GM19438 (cell line): ENCODE results near the gene GRPEL2.

Experiments
- ATAC-seq: cut with Tn5 transposase; IDR thresholded peaks from one replicate; pipeline ENCODE4 v1.9.1; 2021; ENCODE audit warnings: low read depth; ENCODE audit not compliant: unreplicated experiment

Gene GRPEL2

GRCh38 chr5:149317281-149318048 is 27.8 kb upstream of the GRPEL2 start:
- no peak for ATAC-seq

GRCh38 chr5:149319174-149319573 is 26.1 kb upstream of the GRPEL2 start:
- no peak for ATAC-seq

- no peak for ATAC-seq
Measured at GRCh38 chr5:149320791-149321330, 24.4 kb upstream of the GRPEL2 start.

- no peak for ATAC-seq
Measured at GRCh38 chr5:149322518-149322917, 22.8 kb upstream of the GRPEL2 start.

GRCh38 chr5:149323210-149323609 is 22.1 kb upstream of the GRPEL2 start:
- ATAC-seq = no peak

- no peak for ATAC-seq
Measured at GRCh38 chr5:149323621-149324205, 21.6 kb upstream of the GRPEL2 start.

- ATAC-seq = no peak
Measured at GRCh38 chr5:149324641-149325040, 20.7 kb upstream of the GRPEL2 start.

GRCh38 chr5:149325166-149325735 is 20.0 kb upstream of the GRPEL2 start:
- no peak for ATAC-seq

- ATAC-seq = no peak
Measured at GRCh38 chr5:149325894-149326293, 19.4 kb upstream of the GRPEL2 start.

- ATAC-seq = no peak
Measured at GRCh38 chr5:149326611-149327010, 18.7 kb upstream of the GRPEL2 start.

- ATAC-seq = no peak
Measured at GRCh38 chr5:149328177-149328576, 17.1 kb upstream of the GRPEL2 start.

GRCh38 chr5:149333711-149334443 is 11.4 kb upstream of the GRPEL2 start:
- no peak for ATAC-seq

- ATAC-seq = no peak
Measured at GRCh38 chr5:149337736-149338135, 7.6 kb upstream of the GRPEL2 start.

GRCh38 chr5:149338364-149338763 is 6.9 kb upstream of the GRPEL2 start:
- ATAC-seq = no peak

GRCh38 chr5:149340920-149341319 is 4.4 kb upstream of the GRPEL2 start:
- ATAC-seq = no peak

GRCh38 chr5:149341876-149342275 is 3.4 kb upstream of the GRPEL2 start:
- ATAC-seq = no peak

GRCh38 chr5:149344151-149344550 is 1.1 kb upstream of the GRPEL2 start:
- no peak for ATAC-seq

- peak; percentile 1 for ATAC-seq
Measured at GRCh38 chr5:149345892-149346222, 558 bp downstream of the GRPEL2 start.

- ATAC-seq = no peak
Measured at GRCh38 chr5:149348518-149348917, 3.2 kb downstream of the GRPEL2 start.

- ATAC-seq = no peak
Measured at GRCh38 chr5:149349382-149349781, 4.1 kb downstream of the GRPEL2 start.

- ATAC-seq = no peak
Measured at GRCh38 chr5:149352169-149352568, 6.9 kb downstream of the GRPEL2 start.
